ENCODE measurements around the gene KIAA2012.

DNA sequence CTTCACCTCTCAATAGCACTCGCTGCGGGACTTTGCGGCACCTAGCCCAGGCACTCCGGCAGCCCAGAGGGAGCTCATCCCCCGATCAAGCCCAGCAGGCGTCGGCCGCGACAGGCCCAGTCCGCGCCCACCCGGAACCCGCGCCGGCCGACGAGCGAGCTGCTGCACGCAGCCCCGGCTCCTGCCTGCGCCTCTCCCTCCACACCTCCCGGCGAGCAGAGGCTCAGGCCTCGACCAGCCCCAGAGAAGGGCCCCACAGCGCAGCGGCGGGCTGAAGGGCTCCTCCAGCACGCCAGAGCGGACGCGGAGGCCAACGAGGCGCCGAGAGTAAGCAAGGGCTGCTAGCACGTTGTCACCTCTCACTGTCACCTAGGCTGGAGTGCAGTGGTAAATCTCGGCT lies 63.5 kb downstream of the KIAA2012 start:
- TF ChIP-seq, protein P1, sequence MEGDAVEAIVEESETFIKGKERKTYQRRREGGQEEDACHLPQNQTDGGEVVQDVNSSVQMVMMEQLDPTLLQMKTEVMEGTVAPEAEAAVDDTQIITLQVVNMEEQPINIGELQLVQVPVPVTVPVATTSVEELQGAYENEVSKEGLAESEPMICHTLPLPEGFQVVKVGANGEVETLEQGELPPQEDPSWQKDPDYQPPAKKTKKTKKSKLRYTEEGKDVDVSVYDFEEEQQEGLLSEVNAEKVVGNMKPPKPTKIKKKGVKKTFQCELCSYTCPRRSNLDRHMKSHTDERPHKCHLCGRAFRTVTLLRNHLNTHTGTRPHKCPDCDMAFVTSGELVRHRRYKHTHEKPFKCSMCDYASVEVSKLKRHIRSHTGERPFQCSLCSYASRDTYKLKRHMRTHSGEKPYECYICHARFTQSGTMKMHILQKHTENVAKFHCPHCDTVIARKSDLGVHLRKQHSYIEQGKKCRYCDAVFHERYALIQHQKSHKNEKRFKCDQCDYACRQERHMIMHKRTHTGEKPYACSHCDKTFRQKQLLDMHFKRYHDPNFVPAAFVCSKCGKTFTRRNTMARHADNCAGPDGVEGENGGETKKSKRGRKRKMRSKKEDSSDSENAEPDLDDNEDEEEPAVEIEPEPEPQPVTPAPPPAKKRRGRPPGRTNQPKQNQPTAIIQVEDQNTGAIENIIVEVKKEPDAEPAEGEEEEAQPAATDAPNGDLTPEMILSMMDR (IDR thresholded peaks at IDR 0.05), result no peak
- TF ChIP-seq POLR2A (IDR thresholded peaks at IDR 0.05), result no peak

Data from uterus (tissue), 2 donors.